ENCODE measurements around the gene ZC3HAV1.

The ZC3HAV1 gene

DNA sequence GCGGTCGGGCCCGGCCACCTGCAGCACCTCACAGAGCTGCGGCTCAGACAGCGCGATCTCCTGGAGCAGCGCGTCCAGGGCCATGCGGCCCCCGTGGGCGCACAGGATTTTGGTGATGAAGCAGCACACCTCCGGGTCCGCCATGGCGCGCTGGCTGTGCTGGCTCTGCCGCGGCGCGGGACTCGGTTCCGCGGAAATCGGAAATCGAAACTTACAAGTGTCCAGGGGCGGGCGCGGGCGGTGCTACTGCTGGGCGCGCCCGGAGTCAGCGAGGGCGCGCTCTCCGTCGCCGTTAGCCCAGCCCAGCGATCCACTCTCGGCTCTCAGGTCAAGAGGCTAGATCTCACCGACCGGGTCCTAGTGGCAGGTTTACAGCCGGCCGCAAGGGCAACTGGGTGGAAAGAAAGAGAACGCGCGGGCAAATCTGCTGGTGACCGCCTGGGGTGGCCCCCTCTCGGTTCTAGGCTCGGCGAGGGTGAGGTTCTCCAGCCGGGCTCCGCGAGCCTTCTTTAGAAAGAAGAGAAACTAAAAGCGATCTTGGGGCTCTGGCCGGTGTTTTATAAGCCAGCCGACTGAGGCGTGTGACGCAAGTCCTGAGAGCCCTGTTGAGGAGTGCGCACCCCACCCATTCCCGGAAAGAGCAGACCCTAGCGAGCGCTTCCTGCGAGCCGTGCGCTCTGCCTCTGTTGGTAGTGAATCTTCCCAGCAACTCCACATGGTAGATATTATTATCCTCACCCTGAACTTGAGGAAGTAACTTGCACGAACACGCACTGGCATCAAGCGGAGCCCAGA, at the start of gene ZC3HAV1 (continued):
- TF ChIP-seq, protein P1, sequence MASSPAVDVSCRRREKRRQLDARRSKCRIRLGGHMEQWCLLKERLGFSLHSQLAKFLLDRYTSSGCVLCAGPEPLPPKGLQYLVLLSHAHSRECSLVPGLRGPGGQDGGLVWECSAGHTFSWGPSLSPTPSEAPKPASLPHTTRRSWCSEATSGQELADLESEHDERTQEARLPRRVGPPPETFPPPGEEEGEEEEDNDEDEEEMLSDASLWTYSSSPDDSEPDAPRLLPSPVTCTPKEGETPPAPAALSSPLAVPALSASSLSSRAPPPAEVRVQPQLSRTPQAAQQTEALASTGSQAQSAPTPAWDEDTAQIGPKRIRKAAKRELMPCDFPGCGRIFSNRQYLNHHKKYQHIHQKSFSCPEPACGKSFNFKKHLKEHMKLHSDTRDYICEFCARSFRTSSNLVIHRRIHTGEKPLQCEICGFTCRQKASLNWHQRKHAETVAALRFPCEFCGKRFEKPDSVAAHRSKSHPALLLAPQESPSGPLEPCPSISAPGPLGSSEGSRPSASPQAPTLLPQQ (tag by site-specific recombination; IDR thresholded peaks at IDR 0.05), result 0 out of 2 replicates have a peak, but pooled peaks have one; percentile 50
- TF ChIP-seq ZEB2 (tag by site-specific recombination; IDR thresholded peaks at IDR 0.05) (peak; percentile 81), ZSCAN16 (tag by site-specific recombination; IDR thresholded peaks at IDR 0.05) (no peak), ZNF184 (tag by site-specific recombination; IDR thresholded peaks at IDR 0.05) (no peak), ZNF19 (tag by site-specific recombination; IDR thresholded peaks at IDR 0.05; ENCODE audit: low read depth) (no peak), ZNF223 (tag by site-specific recombination; IDR thresholded peaks at IDR 0.05) (no peak), ZNF585B (tag by site-specific recombination; IDR thresholded peaks at IDR 0.05) (no peak), ZBTB1 (tag by site-specific recombination; IDR thresholded peaks at IDR 0.05) (0 out of 2 replicates have a peak, but pooled peaks have one; percentile 13), ZNF132 (tag by site-specific recombination; IDR thresholded peaks at IDR 0.05; ENCODE audit: borderline replicate concordance) (no peak), SP3 (tag by site-specific recombination; IDR thresholded peaks at IDR 0.05) (peak; percentile 65; the same call in 1 of the 2 replicates), ZNF558 (tag by site-specific recombination; IDR thresholded peaks at IDR 0.05) (no peak), ZNF133 (tag by site-specific recombination; IDR thresholded peaks at IDR 0.05) (no peak), OSR2 (tag by site-specific recombination; IDR thresholded peaks at IDR 0.05) (peak; percentile 41), RBAK (tag by site-specific recombination; IDR thresholded peaks at IDR 0.05) (no peak), ZNF544 (tag by site-specific recombination; IDR thresholded peaks at IDR 0.05) (no peak), ZNF266 (tag by site-specific recombination; IDR thresholded peaks at IDR 0.05; ENCODE audit: low read depth) (no peak), ZNF366 (tag by site-specific recombination; conservative IDR thresholded peaks at IDR 0.05) (no peak), ZBTB7A (tag by site-specific recombination; IDR thresholded peaks at IDR 0.05; ENCODE audit: low read depth) (no peak), ZNF701 (tag by site-specific recombination; IDR thresholded peaks at IDR 0.05) (no peak), SCRT1 (tag by site-specific recombination; IDR thresholded peaks at IDR 0.05; ENCODE audit: borderline replicate concordance) (no peak; the same call in none of the 2 replicates), SALL2 (tag by site-specific recombination; IDR thresholded peaks at IDR 0.05; ENCODE audit: borderline replicate concordance) (no peak), ZNF677 (tag by site-specific recombination; IDR thresholded peaks at IDR 0.05) (no peak), ZNF623 (tag by site-specific recombination; IDR thresholded peaks at IDR 0.05) (no peak)
- TF ChIP-seq, protein P2, sequence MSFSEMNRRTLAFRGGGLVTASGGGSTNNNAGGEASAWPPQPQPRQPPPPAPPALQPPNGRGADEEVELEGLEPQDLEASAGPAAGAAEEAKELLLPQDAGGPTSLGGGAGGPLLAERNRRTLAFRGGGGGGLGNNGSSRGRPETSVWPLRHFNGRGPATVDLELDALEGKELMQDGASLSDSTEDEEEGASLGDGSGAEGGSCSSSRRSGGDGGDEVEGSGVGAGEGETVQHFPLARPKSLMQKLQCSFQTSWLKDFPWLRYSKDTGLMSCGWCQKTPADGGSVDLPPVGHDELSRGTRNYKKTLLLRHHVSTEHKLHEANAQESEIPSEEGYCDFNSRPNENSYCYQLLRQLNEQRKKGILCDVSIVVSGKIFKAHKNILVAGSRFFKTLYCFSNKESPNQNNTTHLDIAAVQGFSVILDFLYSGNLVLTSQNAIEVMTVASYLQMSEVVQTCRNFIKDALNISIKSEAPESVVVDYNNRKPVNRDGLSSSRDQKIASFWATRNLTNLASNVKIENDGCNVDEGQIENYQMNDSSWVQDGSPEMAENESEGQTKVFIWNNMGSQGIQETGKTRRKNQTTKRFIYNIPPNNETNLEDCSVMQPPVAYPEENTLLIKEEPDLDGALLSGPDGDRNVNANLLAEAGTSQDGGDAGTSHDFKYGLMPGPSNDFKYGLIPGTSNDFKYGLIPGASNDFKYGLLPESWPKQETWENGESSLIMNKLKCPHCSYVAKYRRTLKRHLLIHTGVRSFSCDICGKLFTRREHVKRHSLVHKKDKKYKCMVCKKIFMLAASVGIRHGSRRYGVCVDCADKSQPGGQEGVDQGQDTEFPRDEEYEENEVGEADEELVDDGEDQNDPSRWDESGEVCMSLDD (tag by site-specific recombination; IDR thresholded peaks at IDR 0.05), result no peak
- TF ChIP-seq, protein P3, sequence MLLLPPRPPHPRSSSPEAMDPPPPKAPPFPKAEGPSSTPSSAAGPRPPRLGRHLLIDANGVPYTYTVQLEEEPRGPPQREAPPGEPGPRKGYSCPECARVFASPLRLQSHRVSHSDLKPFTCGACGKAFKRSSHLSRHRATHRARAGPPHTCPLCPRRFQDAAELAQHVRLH (tag by site-specific recombination; IDR thresholded peaks at IDR 0.05), result no peak
- TF ChIP-seq, protein P4, sequence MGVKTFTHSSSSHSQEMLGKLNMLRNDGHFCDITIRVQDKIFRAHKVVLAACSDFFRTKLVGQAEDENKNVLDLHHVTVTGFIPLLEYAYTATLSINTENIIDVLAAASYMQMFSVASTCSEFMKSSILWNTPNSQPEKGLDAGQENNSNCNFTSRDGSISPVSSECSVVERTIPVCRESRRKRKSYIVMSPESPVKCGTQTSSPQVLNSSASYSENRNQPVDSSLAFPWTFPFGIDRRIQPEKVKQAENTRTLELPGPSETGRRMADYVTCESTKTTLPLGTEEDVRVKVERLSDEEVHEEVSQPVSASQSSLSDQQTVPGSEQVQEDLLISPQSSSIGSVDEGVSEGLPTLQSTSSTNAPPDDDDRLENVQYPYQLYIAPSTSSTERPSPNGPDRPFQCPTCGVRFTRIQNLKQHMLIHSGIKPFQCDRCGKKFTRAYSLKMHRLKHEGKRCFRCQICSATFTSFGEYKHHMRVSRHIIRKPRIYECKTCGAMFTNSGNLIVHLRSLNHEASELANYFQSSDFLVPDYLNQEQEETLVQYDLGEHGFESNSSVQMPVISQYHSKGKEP (tag by site-specific recombination; IDR thresholded peaks at IDR 0.05), result no peak
- TF ChIP-seq, protein P5, sequence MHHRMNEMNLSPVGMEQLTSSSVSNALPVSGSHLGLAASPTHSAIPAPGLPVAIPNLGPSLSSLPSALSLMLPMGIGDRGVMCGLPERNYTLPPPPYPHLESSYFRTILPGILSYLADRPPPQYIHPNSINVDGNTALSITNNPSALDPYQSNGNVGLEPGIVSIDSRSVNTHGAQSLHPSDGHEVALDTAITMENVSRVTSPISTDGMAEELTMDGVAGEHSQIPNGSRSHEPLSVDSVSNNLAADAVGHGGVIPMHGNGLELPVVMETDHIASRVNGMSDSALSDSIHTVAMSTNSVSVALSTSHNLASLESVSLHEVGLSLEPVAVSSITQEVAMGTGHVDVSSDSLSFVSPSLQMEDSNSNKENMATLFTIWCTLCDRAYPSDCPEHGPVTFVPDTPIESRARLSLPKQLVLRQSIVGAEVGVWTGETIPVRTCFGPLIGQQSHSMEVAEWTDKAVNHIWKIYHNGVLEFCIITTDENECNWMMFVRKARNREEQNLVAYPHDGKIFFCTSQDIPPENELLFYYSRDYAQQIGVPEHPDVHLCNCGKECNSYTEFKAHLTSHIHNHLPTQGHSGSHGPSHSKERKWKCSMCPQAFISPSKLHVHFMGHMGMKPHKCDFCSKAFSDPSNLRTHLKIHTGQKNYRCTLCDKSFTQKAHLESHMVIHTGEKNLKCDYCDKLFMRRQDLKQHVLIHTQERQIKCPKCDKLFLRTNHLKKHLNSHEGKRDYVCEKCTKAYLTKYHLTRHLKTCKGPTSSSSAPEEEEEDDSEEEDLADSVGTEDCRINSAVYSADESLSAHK (tag by site-specific recombination; IDR thresholded peaks at IDR 0.05), result no peak
- TF ChIP-seq, protein P6, sequence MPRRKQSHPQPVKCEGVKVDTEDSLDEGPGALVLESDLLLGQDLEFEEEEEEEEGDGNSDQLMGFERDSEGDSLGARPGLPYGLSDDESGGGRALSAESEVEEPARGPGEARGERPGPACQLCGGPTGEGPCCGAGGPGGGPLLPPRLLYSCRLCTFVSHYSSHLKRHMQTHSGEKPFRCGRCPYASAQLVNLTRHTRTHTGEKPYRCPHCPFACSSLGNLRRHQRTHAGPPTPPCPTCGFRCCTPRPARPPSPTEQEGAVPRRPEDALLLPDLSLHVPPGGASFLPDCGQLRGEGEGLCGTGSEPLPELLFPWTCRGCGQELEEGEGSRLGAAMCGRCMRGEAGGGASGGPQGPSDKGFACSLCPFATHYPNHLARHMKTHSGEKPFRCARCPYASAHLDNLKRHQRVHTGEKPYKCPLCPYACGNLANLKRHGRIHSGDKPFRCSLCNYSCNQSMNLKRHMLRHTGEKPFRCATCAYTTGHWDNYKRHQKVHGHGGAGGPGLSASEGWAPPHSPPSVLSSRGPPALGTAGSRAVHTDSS (tag by site-specific recombination; IDR thresholded peaks at IDR 0.05), result 0 out of 2 replicates have a peak, but pooled peaks have one; percentile 5
- TF ChIP-seq, protein P7, sequence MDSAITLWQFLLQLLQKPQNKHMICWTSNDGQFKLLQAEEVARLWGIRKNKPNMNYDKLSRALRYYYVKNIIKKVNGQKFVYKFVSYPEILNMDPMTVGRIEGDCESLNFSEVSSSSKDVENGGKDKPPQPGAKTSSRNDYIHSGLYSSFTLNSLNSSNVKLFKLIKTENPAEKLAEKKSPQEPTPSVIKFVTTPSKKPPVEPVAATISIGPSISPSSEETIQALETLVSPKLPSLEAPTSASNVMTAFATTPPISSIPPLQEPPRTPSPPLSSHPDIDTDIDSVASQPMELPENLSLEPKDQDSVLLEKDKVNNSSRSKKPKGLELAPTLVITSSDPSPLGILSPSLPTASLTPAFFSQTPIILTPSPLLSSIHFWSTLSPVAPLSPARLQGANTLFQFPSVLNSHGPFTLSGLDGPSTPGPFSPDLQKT (IDR thresholded peaks at IDR 0.05; ENCODE audit: borderline replicate concordance, low read depth, low read length), result no peak

All from HEK293 (cell line).